Skeletal muscle tissue (tissue), 4 donors: Measurements from ENCODE around the gene NEK5. TPM values are rescaled to one million over a fixed set of nuclear protein-coding genes. Genes with fewer than 3 reads are reported as not detected.
"Not testable (repeated sequence)": the region's sequence is repeated elsewhere in the genome, so short reads cannot be mapped to it uniquely, and the experiment has no call there.

Source experiments
- H3K27ac ChIP-seq: one replicate; pipeline ENCODE4 v1.7.0; 2013; ENCODE audit warnings: mild to moderate bottlenecking, low read depth, low read length, inconsistent platforms
- H3K27me3 ChIP-seq, 3 donors: one replicate each; pipeline ENCODE4 v1.7.0; 2013; ENCODE audit warnings: low read length in 3 of 3; ENCODE audit not compliant: control insufficient read depth in 3 of 3, insufficient read depth in 3 of 3
- H3K36me3 ChIP-seq, 3 donors: one replicate each; pipeline ENCODE4 v1.7.0; 2013; ENCODE audit warnings: low read length in 3 of 3; ENCODE audit not compliant: control insufficient read depth in 3 of 3, insufficient read depth in 3 of 3
- H3K4me1 ChIP-seq, 3 donors: one replicate each; pipeline ENCODE4 v1.7.0; 2013; ENCODE audit warnings: low read length in 3 of 3, mild to moderate bottlenecking in 3 of 3; ENCODE audit not compliant: control insufficient read depth in 3 of 3, insufficient read depth in 3 of 3
- H3K4me3 ChIP-seq, 3 donors: one replicate each; pipeline ENCODE4 v1.7.0; 2013; ENCODE audit warnings: low read length in 3 of 3
- H3K9ac ChIP-seq, 3 donors: one replicate each; pipeline ENCODE4 v1.7.0; 2013; ENCODE audit warnings: low read length in 3 of 3, mild to moderate bottlenecking in 3 of 3, moderate library complexity in 2 of 3, low read depth in 1 of 3
- H3K9me3 ChIP-seq, 3 donors: one replicate each; pipeline ENCODE4 v1.7.0; 2013; ENCODE audit warnings: low read length in 3 of 3; ENCODE audit not compliant: control insufficient read depth in 3 of 3
- total RNA-seq: library from RNA; depleted of rRNA; stranded (reverse); fragments of >200 nt; gene quantifications from one replicate; pipeline ENCODE4 v1.2.3, GENCODE V29; 2014
- donor health status: Osteomylitis.

Gene NEK5
- total RNA-seq, 1 donor from 2014 or later: 1.0 TPM

- not testable (repeated sequence) for H3K27me3 ChIP-seq, H3K36me3 ChIP-seq, H3K9ac ChIP-seq, H3K27ac ChIP-seq, H3K4me3 ChIP-seq, H3K4me1 ChIP-seq, H3K9me3 ChIP-seq
Measured at GRCh38 chr13:52084981-52085380, 43.9 kb downstream of the NEK5 start.

GRCh38 chr13:52082601-52083000 lies 46.3 kb downstream of the NEK5 start:
- H3K4me1 ChIP-seq: no peaks in the 10 kb centered on the region
- H3K36me3 ChIP-seq: no peaks in the 10 kb centered on the region
- H3K27ac ChIP-seq: no peak overlapping the region
- no peak overlapping the region for H3K9ac ChIP-seq
- no peaks in the 10 kb centered on the region for H3K27me3 ChIP-seq
- H3K9me3 ChIP-seq: no peaks in the 10 kb centered on the region
- H3K4me3 ChIP-seq: no peak overlapping the region

- H3K9ac ChIP-seq: not testable (repeated sequence)
Measured at GRCh38 chr13:52079891-52080290, 49.0 kb downstream of the NEK5 start.

GRCh38 chr13:52070929-52071523 lies 57.8 kb downstream of the NEK5 start:
- Histone ChIP-seq H3K36me3 (no peaks in the 10 kb centered on the region), H3K4me3 (no peak overlapping the region), H3K27me3 (no peaks in the 10 kb centered on the region), H3K4me1 (no peaks in the 10 kb centered on the region), H3K9ac (no peak overlapping the region), H3K9me3 (peaks cover 4 to 12% (median 8%) of the 10 kb centered on the region in 3 donors), H3K27ac (no peak overlapping the region)

More at GRCh38 chr13:52079891-52080290, 49.0 kb downstream of the NEK5 start:
- not testable (repeated sequence) for H3K27me3 ChIP-seq, H3K9me3 ChIP-seq, H3K36me3 ChIP-seq, H3K4me1 ChIP-seq, H3K27ac ChIP-seq, H3K4me3 ChIP-seq

GRCh38 chr13:52067237-52067636 lies 61.6 kb downstream of the NEK5 start:
- peaks cover 9 to 12% (median 11%) of the 10 kb centered on the region in 3 donors for H3K9me3 ChIP-seq
- H3K27me3 ChIP-seq: no peaks in the 10 kb centered on the region
- H3K4me3 ChIP-seq: no peak overlapping the region
- no peak overlapping the region for H3K9ac ChIP-seq
- H3K27ac ChIP-seq: no peak overlapping the region
- no peaks in the 10 kb centered on the region for H3K36me3 ChIP-seq
- no peaks in the 10 kb centered on the region for H3K4me1 ChIP-seq

GRCh38 chr13:52061587-52061986 lies 67.3 kb downstream of the NEK5 start:
- peaks cover 0 to 5% (median 3%) of the 10 kb centered on the region in 3 donors for H3K9me3 ChIP-seq
- no peak overlapping the region for H3K27ac ChIP-seq
- H3K27me3 ChIP-seq: no peaks in the 10 kb centered on the region
- H3K4me3 ChIP-seq: no peak overlapping the region
- no peaks in the 10 kb centered on the region for H3K4me1 ChIP-seq
- H3K36me3 ChIP-seq: no peaks in the 10 kb centered on the region
- H3K9ac ChIP-seq: no peak overlapping the region

GRCh38 chr13:52061064-52061463 lies 67.8 kb downstream of the NEK5 start:
- not testable (repeated sequence) for H3K27me3 ChIP-seq, H3K4me3 ChIP-seq, H3K9ac ChIP-seq, H3K4me1 ChIP-seq, H3K36me3 ChIP-seq, H3K9me3 ChIP-seq, H3K27ac ChIP-seq

- Histone ChIP-seq H3K9me3 (no peaks in the 10 kb centered on the region), H3K36me3 (no peaks in the 10 kb centered on the region), H3K27ac (no peak overlapping the region), H3K4me1 (no peaks in the 10 kb centered on the region), H3K9ac (no peak overlapping the region), H3K27me3 (no peaks in the 10 kb centered on the region), H3K4me3 (no peak overlapping the region)
Measured at GRCh38 chr13:52053460-52053859, 75.4 kb downstream of the NEK5 start.

GRCh38 chr13:52051400-52051799 lies 77.5 kb downstream of the NEK5 start:
- H3K36me3 ChIP-seq: no peaks in the 10 kb centered on the region
- no peaks in the 10 kb centered on the region for H3K4me1 ChIP-seq
- H3K9ac ChIP-seq: no peak overlapping the region
- no peak overlapping the region for H3K27ac ChIP-seq
- no peak overlapping the region for H3K4me3 ChIP-seq
- no peaks in the 10 kb centered on the region for H3K27me3 ChIP-seq
- H3K9me3 ChIP-seq: no peaks in the 10 kb centered on the region

- Histone ChIP-seq H3K36me3 (no peaks in the 10 kb centered on the region), H3K27me3 (no peaks in the 10 kb centered on the region), H3K4me3 (no peak overlapping the region), H3K9me3 (no peaks in the 10 kb centered on the region), H3K27ac (no peak overlapping the region), H3K4me1 (no peaks in the 10 kb centered on the region), H3K9ac (no peak overlapping the region)
Measured at GRCh38 chr13:52048516-52048915, 80.4 kb downstream of the NEK5 start.

- Histone ChIP-seq H3K27me3 (no peaks in the 10 kb centered on the region), H3K27ac (no peak overlapping the region), H3K4me3 (no peak overlapping the region), H3K4me1 (no peaks in the 10 kb centered on the region), H3K9ac (no peak overlapping the region), H3K9me3 (no peaks in the 10 kb centered on the region), H3K36me3 (no peaks in the 10 kb centered on the region)
Measured at GRCh38 chr13:52047463-52047862, 81.4 kb downstream of the NEK5 start.
